H9 (cell line): ENCODE measurements around the gene NHSL1. TPM values are rescaled to one million over a fixed set of nuclear protein-coding genes. Genes with fewer than 3 reads are reported as not detected.

ENCODE experiments used
- DNase-seq: peaks from one replicate; pipeline ENCODE4 v3.0.0-alpha.2; 2017
- H2AFZ ChIP-seq: one replicate; pipeline ENCODE4 v1.6.1; 2013; ENCODE audit warnings: mild to moderate bottlenecking, low read length, control low read depth, moderate library complexity
- H2AK5ac ChIP-seq: 2 replicates; pipeline ENCODE4 v1.6.1; 2013; ENCODE audit warnings: low read length, control low read depth, mixed read lengths; ENCODE audit not compliant: insufficient read length
- H2BK120ac ChIP-seq: one replicate; pipeline ENCODE4 v1.6.1; 2013; ENCODE audit warnings: low read depth, mild to moderate bottlenecking, low read length, control low read depth, inconsistent platforms; ENCODE audit not compliant: poor library complexity, severe bottlenecking
- H2BK12ac ChIP-seq: 2 replicates; pipeline ENCODE4 v1.6.1; 2013; ENCODE audit warnings: low read length, control low read depth, mixed read lengths, low read depth; ENCODE audit not compliant: insufficient read length
- H2BK15ac ChIP-seq: 2 replicates; pipeline ENCODE4 v1.6.1; 2013; ENCODE audit warnings: low read depth, low read length, control low read depth
- H2BK20ac ChIP-seq: one replicate; pipeline ENCODE4 v1.6.1; 2013; ENCODE audit warnings: low read depth, mild to moderate bottlenecking, low read length, control low read depth, inconsistent platforms; ENCODE audit not compliant: poor library complexity, severe bottlenecking
- H2BK5ac ChIP-seq: 2 replicates; pipeline ENCODE4 v1.6.1; 2013; ENCODE audit warnings: low read length, control low read depth, mixed read lengths; ENCODE audit not compliant: insufficient read length
- H3K14ac ChIP-seq: 2 replicates; pipeline ENCODE4 v1.6.1; 2013; ENCODE audit warnings: low read length, control low read depth; ENCODE audit not compliant: insufficient read depth
- H3K18ac ChIP-seq: 2 replicates; pipeline ENCODE4 v1.6.1; 2013; ENCODE audit warnings: low read depth, mild to moderate bottlenecking, mixed read lengths, low read length, control low read depth; ENCODE audit not compliant: insufficient read length
- H3K23ac ChIP-seq: 2 replicates; pipeline ENCODE4 v1.6.1; 2013; ENCODE audit warnings: low read length, control low read depth, mixed read lengths, low read depth; ENCODE audit not compliant: insufficient read length
- H3K23me2 ChIP-seq: 2 replicates; pipeline ENCODE4 v1.6.1; 2013; ENCODE audit warnings: low read depth, mild to moderate bottlenecking, mixed read lengths, low read length, control low read depth; ENCODE audit not compliant: insufficient read length, poor library complexity, severe bottlenecking
- H3K27ac ChIP-seq: 2 replicates; pipeline ENCODE4 v1.5.1; 2013; ENCODE audit warnings: low read length, control low read depth, mixed read lengths, low read depth; ENCODE audit not compliant: insufficient read length
- H3K27me3 ChIP-seq: 2 replicates; pipeline ENCODE4 v1.6.1; 2013; ENCODE audit warnings: low read length, control low read depth, inconsistent platforms; ENCODE audit not compliant: insufficient read depth
- H3K4ac ChIP-seq: 2 replicates; pipeline ENCODE4 v1.6.1; 2013; ENCODE audit warnings: low read depth, mild to moderate bottlenecking, control low read depth, inconsistent platforms, low read length, moderate library complexity
- H3K4me1 ChIP-seq: 2 replicates; pipeline ENCODE4 v1.6.1; 2013; ENCODE audit warnings: low read length, control low read depth, inconsistent platforms; ENCODE audit not compliant: insufficient read depth
- H3K4me2 ChIP-seq: 2 replicates; pipeline ENCODE4 v1.6.1; 2013; ENCODE audit warnings: low read length, control low read depth, mixed read lengths; ENCODE audit not compliant: insufficient read length, insufficient read depth
- H3K56ac ChIP-seq: 2 replicates; pipeline ENCODE4 v1.6.1; 2013; ENCODE audit warnings: low read depth, mild to moderate bottlenecking, mixed read lengths, low read length, control low read depth; ENCODE audit not compliant: insufficient read length
- H3K79me1 ChIP-seq: 2 replicates; pipeline ENCODE4 v1.6.1; 2013; ENCODE audit warnings: low read depth, mild to moderate bottlenecking, moderate library complexity, low read length, control low read depth, inconsistent platforms; ENCODE audit not compliant: insufficient read depth, poor library complexity, severe bottlenecking
- H3K79me2 ChIP-seq: 2 replicates; pipeline ENCODE4 v1.6.1; 2013; ENCODE audit warnings: low read length, control low read depth, inconsistent platforms; ENCODE audit not compliant: insufficient read depth
- H3K9ac ChIP-seq: 2 replicates; pipeline ENCODE4 v1.6.1; 2013; ENCODE audit warnings: low read length, control low read depth, mixed read lengths; ENCODE audit not compliant: insufficient read length; ENCODE audit errors: extremely low read depth
- H3K9me3 ChIP-seq: one replicate; pipeline ENCODE4 v1.6.1; 2013; ENCODE audit warnings: low read depth, low read length, inconsistent platforms; ENCODE audit not compliant: control insufficient read depth
- H3T11ph ChIP-seq: one replicate; pipeline ENCODE4 v1.6.1; 2013; ENCODE audit warnings: mild to moderate bottlenecking, low read length, control low read depth, inconsistent platforms
- H4K20me1 ChIP-seq: one replicate; pipeline ENCODE4 v1.6.1; 2013; ENCODE audit not compliant: control insufficient read depth, insufficient read length, insufficient read depth
- H4K5ac ChIP-seq: 2 replicates; pipeline ENCODE4 v1.6.1; 2013; ENCODE audit warnings: low read depth, mild to moderate bottlenecking, mixed read lengths, low read length, control low read depth; ENCODE audit not compliant: insufficient read length
- H4K8ac ChIP-seq: replicated peaks from 2 replicates; pipeline ENCODE4 v1.6.1; 2013; ENCODE audit warnings: low read length, control low read depth, mixed read lengths, low read depth; ENCODE audit not compliant: insufficient read length
- H4K91ac ChIP-seq: 2 replicates; pipeline ENCODE4 v1.6.1; 2013; ENCODE audit warnings: low read depth, mild to moderate bottlenecking, moderate library complexity, mixed read lengths, low read length, control low read depth; ENCODE audit not compliant: insufficient read length
- H3K27ac Mint-ChIP-seq, 3 experiments: 2 replicates in 2 of 3; 3 replicates in 1 of 3; pipeline ENCODE4 v1.8.0; 2020 to 2021; ENCODE audit warnings: mixed read lengths in 3 of 3, mild to moderate bottlenecking in 1 of 3, moderate library complexity in 1 of 3
- H3K27me3 Mint-ChIP-seq: 2 replicates; pipeline ENCODE4 v1.8.0; 2021; ENCODE audit warnings: low read depth, mild to moderate bottlenecking, moderate library complexity, mixed read lengths
- H3K36me3 Mint-ChIP-seq, 3 experiments: 2 replicates in 2 of 3; 3 replicates in 1 of 3; pipeline ENCODE4 v1.8.0; 2020 to 2021; ENCODE audit warnings: low read depth in 3 of 3, mixed read lengths in 3 of 3; ENCODE audit not compliant: insufficient read depth in 1 of 3
- H3K4me1 Mint-ChIP-seq, 2 experiments: 2 replicates each; pipeline ENCODE4 v1.8.0; 2020; ENCODE audit warnings: mixed read lengths in 2 of 2
- H3K4me3 Mint-ChIP-seq, 2 experiments: 2 replicates in 1 of 2; 3 replicates in 1 of 2; pipeline ENCODE4 v1.8.0; 2020 to 2021; ENCODE audit warnings: mild to moderate bottlenecking in 2 of 2, mixed read lengths in 2 of 2, moderate library complexity in 1 of 2
- H3K9me3 Mint-ChIP-seq, 2 experiments: 2 replicates in 1 of 2; 3 replicates in 1 of 2; pipeline ENCODE4 v1.8.0; 2020; ENCODE audit warnings: mild to moderate bottlenecking in 2 of 2, mixed read lengths in 2 of 2, moderate library complexity in 1 of 2
- WGBS: extraction: QIAGEN DNeasy Blood & Tissue Kit; methylation state at CpG from one replicate; pipeline ENCODE4 v1.1.7; 2013; ENCODE audit warnings: missing lambda C conversion rate, low lambda C conversion rate, mixed read lengths; ENCODE audit not compliant: insufficient read length; ENCODE audit errors: extremely low coverage; 5-methylcytosine and 5-hydroxymethylcytosine counted together
- total RNA-seq: library from RNA; stranded (reverse); gene quantifications from 2 replicates; pipeline ENCODE4 v1.2.1, GENCODE V29; 2021
- TF ChIP-seq, protein P1 (sequence below): fragments of 200-600 bp; sonication (generic); conservative IDR thresholded peaks from 3 replicates; pipeline ENCODE4 v1.8.0; 2021; ENCODE audit warnings: antibody characterized with exemption, mild to moderate bottlenecking

NHSL1 gene
- total RNA-seq, 1 experiment from 2014 or later = 28.7 TPM

DNA sequence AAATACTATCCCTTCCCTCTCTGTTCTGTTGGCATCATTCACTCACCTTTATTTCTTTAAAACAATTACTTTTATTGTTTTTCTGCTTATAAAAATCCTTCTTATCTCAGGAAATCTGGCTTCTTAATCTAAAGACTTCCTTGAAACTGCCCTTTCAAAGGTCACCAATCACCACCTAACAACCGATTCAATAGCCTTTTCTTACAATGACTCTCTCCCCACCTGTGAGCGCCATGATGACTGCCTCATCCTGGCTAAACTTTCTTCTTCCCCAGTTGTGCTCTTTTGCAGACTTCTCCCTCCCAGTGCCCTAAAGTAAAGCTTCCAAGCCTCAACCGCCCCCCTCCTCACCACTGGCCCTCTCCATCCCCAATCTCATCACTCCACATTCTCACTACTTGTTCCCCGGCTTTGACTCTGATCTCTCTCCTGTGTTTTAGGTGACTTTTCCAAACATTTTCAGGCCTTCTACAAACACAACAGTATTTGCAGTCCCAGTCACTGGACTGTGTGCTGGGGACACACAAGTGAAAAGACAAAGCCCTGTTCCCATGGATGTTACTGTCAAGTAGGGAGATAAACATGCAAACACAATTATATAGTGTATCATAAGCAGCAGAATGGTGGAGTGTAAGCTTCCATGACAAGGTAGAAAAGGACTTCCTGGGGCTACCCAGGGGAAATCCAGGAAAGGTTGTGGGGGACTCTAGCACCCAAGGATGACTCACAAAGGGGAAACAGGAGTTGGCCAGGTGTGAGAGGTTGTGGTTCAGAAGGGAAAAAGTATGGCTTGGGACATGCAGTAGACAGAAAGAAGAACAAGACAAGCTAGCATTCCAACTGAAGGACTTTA, 12.8 kb downstream of the NHSL1 start:
- no peak overlapping the region for H2BK120ac ChIP-seq
- no peak overlapping the region for H3K14ac ChIP-seq
- no peak overlapping the region for H2AK5ac ChIP-seq
- Mint-ChIP-seq H3K27ac (peak overlapping the region; percentile 49 to 96 (median 92)), H3K4me3 (no peak overlapping the region; a peak in 1 of 5 replicates), H3K36me3 (peaks cover 0 to 13% (median 4%) of the 10 kb centered on the region in 3 experiments; a peak in 2 of 7 replicates), H3K27me3 (no peaks in the 10 kb centered on the region), H3K9me3 (no peaks in the 10 kb centered on the region), H3K4me1 (peaks cover 54 to 59% of the 10 kb centered on the region in 2 experiments)
- peaks cover 3% of the 10 kb centered on the region for H3K23me2 ChIP-seq
- H3T11ph ChIP-seq = no peak overlapping the region
- no peak overlapping the region for H2BK15ac ChIP-seq
- peak overlapping the region; percentile 71; the same call in 1 of the 2 replicates for H3K4ac ChIP-seq
- no CpG with 5 or more reads among the region's 4 CpGs for WGBS
- H2BK5ac ChIP-seq = no peak overlapping the region
- no peak overlapping the region for H4K91ac ChIP-seq
- DNase-seq = no peak
- no peaks in the 10 kb centered on the region for H3K27me3 ChIP-seq
- TF ChIP-seq, protein P1, sequence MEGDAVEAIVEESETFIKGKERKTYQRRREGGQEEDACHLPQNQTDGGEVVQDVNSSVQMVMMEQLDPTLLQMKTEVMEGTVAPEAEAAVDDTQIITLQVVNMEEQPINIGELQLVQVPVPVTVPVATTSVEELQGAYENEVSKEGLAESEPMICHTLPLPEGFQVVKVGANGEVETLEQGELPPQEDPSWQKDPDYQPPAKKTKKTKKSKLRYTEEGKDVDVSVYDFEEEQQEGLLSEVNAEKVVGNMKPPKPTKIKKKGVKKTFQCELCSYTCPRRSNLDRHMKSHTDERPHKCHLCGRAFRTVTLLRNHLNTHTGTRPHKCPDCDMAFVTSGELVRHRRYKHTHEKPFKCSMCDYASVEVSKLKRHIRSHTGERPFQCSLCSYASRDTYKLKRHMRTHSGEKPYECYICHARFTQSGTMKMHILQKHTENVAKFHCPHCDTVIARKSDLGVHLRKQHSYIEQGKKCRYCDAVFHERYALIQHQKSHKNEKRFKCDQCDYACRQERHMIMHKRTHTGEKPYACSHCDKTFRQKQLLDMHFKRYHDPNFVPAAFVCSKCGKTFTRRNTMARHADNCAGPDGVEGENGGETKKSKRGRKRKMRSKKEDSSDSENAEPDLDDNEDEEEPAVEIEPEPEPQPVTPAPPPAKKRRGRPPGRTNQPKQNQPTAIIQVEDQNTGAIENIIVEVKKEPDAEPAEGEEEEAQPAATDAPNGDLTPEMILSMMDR = no peak
- 0 out of 2 replicates have a peak, but pooled peaks cover 4% of the 10 kb centered on the region for H3K79me2 ChIP-seq
- H2BK12ac ChIP-seq = no peak overlapping the region
- no peak overlapping the region for H2BK20ac ChIP-seq
- H4K5ac ChIP-seq = no peak overlapping the region
- H3K4me2 ChIP-seq = no peak overlapping the region
- no peak overlapping the region for H3K56ac ChIP-seq
- H3K23ac ChIP-seq = no peak overlapping the region
- peak overlapping the region; percentile 69 for H3K27ac ChIP-seq
- H3K9ac ChIP-seq = no peak overlapping the region
- H3K4me1 ChIP-seq = peaks cover 11% of the 10 kb centered on the region; the same call in 1 of the 2 replicates
- H3K9me3 ChIP-seq = no peaks in the 10 kb centered on the region
- peaks cover 2% of the 10 kb centered on the region for H3K79me1 ChIP-seq
- H4K20me1 ChIP-seq = no peaks in the 10 kb centered on the region
- no peak overlapping the region for H2AFZ ChIP-seq
- H3K18ac ChIP-seq = peak overlapping the region; percentile 21
- H4K8ac ChIP-seq = no peak overlapping the region
